ENCODE measurements around the gene LMNA. TPM values are rescaled to one million over a fixed set of nuclear protein-coding genes. Genes with fewer than 3 reads are reported as not detected.

The LMNA gene
- total and polyA plus RNA-seq, 4 donors: 60.4 to 160 (median 97.2) TPM

GRCh38 chr1:156076609-156077429, 37.7 kb upstream of the LMNA start:
- Histone ChIP-seq H3K9ac (ENCODE audit: low read depth in 1 of 2, low read length in 2 of 2) (peak overlapping the region; percentile 69 to 90), H3K27ac (ENCODE audit: low read depth in 1 of 2, low read length in 2 of 2) (peak overlapping the region; percentile 87 to 92), H3K4me3 (ENCODE audit: low read depth in 1 of 3, low read length in 3 of 3) (peak overlapping the region; percentile 64 to 86 (median 69)), H3K36me3 (ENCODE audit: control insufficient read depth in 4 of 4, insufficient read depth in 3 of 4, low read depth in 1 of 4, low read length in 3 of 4) (no peaks in the 10 kb centered on the region), H3K27me3 (ENCODE audit: control insufficient read depth in 4 of 4, insufficient read depth in 4 of 4, low read length in 3 of 4) (no peaks in the 10 kb centered on the region), H3K4me1 (ENCODE audit: control insufficient read depth in 4 of 4, insufficient read depth in 4 of 4, low read length in 3 of 4) (peaks cover 5 to 33% (median 19%) of the 10 kb centered on the region in 4 donors), H3K9me3 (ENCODE audit: control insufficient read depth in 4 of 4, low read length in 3 of 4) (no peaks in the 10 kb centered on the region)
- 37% methylated on average over 73 of the region's 73 CpGs for WGBS
- peak; percentile 68 for DNase-seq (ENCODE audit: low spot score)
- peak; percentile 37 for TF ChIP-seq HNF4G (IDR thresholded peaks at IDR 0.05)
- no peak for TF ChIP-seq RAD21 (IDR thresholded peaks at IDR 0.05)
- TF ChIP-seq TAF1 (conservative IDR thresholded peaks at IDR 0.05): no peak
- TF ChIP-seq REST (IDR thresholded peaks at IDR 0.05): peak; percentile 64
- TF ChIP-seq RXRA (IDR thresholded peaks at IDR 0.05): no peak
- TF ChIP-seq JUND (IDR thresholded peaks at IDR 0.05): no peak
- peak in 1 of 2 donors; percentile 64 for TF ChIP-seq GABPA (IDR thresholded peaks at IDR 0.05 in 1 of 2, conservative IDR thresholded peaks at IDR 0.05 in 1 of 2)
- no peak for TF ChIP-seq EGR1 (IDR thresholded peaks at IDR 0.05; ENCODE audit: low read depth in 2 of 2)
- no peak for TF ChIP-seq NR2F2 (IDR thresholded peaks at IDR 0.05)
- TF ChIP-seq FOXA1 (IDR thresholded peaks at IDR 0.05): no peak
- no peak for TF ChIP-seq FOXA2 (IDR thresholded peaks at IDR 0.05)
- no peak for TF ChIP-seq CTCF (IDR thresholded peaks at IDR 0.05; ENCODE audit: low read depth, low read length, missing input control)
- no peak for TF ChIP-seq MAX (IDR thresholded peaks at IDR 0.05)
- TF ChIP-seq ATF3 (IDR thresholded peaks at IDR 0.05): no peak
- TF ChIP-seq HNF4A (conservative IDR thresholded peaks at IDR 0.05): peak; percentile 55 to 69
- no peak for TF ChIP-seq ZBTB33 (IDR thresholded peaks at IDR 0.05)
- TF ChIP-seq YY1 (IDR thresholded peaks at IDR 0.05): no peak
- peak; percentile 61 for TF ChIP-seq SP1 (IDR thresholded peaks at IDR 0.05)

All from liver (tissue), 9 donors.